ENCODE measurements around the gene ADRA1B. TPM values are rescaled to one million over a fixed set of nuclear protein-coding genes. Genes with fewer than 3 reads are reported as not detected.

ADRA1B gene
- polyA plus RNA-seq (ENCODE audit: insufficient read length in 4 of 4), result 1 to 10 TPM; 2.2 to 3.1 (median 2.5) TPM

DNA sequence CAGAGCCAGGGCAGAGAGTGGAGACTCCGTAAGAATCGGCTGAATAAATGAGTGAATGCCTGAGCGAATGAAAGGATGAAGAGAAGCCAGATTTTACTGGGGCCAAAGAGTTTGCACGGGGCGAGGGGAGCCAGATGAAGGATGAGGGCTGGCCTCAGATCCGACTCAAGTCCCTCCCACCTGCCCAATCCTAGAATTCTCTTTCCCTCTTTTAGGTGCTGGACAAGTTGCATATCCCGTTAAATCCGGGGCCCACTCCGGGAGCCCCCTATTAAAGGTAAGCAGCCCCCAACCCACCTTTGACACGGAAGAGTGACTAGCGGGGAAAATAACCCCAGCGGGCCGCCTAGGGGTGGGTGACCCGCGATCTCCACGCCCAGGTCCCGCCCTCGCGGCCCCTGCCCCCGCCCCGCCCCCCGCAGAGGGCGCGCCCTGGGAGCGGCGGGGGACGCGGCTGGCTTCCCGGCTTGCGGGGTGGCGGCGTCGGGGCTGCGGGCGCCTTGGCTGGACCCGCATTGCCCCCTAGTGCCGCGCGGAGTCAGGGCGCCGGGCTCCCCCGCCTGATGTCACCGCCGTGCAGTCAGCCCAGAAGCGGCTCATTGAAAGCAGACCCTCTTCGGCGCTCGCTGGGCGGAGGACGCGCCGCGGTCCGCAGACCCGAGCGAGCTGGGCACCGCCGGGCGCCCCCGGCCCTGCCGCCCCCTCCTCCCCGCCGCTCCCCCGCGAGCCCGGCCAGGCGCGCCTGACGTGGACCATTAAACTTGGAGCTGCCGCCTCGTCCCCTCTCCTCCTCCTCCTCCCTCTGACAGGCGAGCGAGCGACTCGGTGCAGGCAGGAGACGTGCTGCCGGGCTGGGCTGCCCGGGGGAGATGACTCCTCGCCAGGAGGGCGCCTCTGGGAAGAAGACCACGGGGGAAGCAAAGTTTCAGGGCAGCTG lies at the start of gene ADRA1B:
Gene ADRA1B, plus strand, starts transcription at position 579 of the 937 bp plus-strand sequence. CDS start 424 bp downstream, outside the sequence.
- peak in 3 of 4 donors; percentile 55 to 64 (median 62) for DNase-seq (ENCODE audit: low read depth in 4 of 4, low spot score in 2 of 4)

DNA sequence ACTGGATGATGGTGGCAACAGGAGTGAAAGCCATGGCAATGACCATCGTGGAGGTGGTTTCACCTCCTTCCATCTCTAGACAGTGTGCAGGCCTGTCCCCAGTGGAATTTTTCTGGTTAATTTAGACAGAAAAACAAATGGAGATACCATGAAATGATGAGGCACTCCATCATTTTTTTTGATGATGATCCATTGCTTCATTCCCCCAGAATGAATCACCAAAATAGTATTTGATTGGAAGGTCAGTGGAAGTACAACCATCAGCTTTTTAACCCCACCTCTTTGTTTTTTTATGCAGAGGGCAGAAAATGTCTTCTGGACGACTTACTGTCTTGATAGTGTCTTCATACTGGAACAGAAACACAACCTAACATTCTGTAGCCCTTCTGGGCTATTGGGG lies 42.6 kb upstream of the ADRA1B start:
- DNase-seq (ENCODE audit: low read depth in 4 of 4, low spot score in 2 of 4), result no peak

- no peak for DNase-seq (ENCODE audit: low read depth in 4 of 4, low spot score in 2 of 4)
Observed at GRCh38 chr5:159874263-159874662, 42.0 kb upstream of the ADRA1B start.

GRCh38 chr5:159877016-159877415 lies 39.3 kb upstream of the ADRA1B start:
- DNase-seq (ENCODE audit: low read depth in 4 of 4, low spot score in 2 of 4), result no peak

DNA sequence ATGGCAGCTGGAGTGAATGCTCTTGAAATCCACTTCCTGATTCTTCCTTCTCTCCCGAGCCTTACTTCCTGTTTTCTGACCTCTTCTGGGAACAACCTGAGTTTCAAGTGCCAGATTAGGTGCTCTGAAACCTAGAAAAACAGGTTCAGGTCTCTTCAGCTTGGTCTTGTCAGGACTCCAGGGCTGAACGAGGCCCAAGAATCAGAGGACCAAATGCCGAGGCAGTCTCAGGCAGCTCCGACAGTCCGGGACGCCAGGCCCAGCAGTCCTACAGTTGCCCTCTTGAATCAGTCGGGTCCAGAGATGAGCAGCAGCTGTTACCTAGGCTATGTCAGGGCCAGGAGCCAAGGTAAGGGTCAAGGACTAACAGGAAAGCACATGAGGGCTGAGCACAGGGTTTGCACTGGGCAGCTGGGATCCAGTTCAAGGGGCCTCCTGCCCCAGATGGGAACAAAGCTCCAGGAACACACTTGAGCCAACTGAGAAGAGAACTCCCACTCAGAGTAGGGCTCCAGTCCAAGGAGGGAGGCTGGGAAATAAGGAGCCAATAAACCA lies 38.3 kb upstream of the ADRA1B start:
- DNase-seq (ENCODE audit: low read depth in 4 of 4, low spot score in 2 of 4), result no peak

- DNase-seq (ENCODE audit: low read depth in 4 of 4, low spot score in 2 of 4), result no peak
Observed at GRCh38 chr5:159878988-159879471, 37.3 kb upstream of the ADRA1B start.

- DNase-seq (ENCODE audit: low read depth in 4 of 4, low spot score in 2 of 4), result no peak
Observed at GRCh38 chr5:159880676-159881075, 35.6 kb upstream of the ADRA1B start.

DNA sequence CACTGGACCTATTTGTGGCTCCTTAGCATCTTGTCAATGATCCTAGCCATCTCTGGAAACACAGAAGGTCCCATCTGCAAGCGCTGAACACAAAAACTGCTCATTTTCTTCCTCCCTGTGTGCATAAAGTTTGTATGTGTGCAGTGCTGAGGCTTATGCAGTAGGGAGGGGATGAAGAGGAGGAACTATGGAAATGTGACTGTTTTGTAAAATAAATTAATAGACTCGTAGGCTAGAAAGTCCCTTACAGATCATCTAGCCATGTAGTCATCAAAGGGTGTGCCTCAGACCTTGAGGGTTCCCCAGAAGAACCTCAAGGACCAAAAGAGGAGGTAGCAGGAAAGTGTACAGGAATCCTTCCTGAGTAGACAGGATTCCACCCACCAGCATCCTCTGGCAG lies 34.3 kb upstream of the ADRA1B start:
- no peak for DNase-seq (ENCODE audit: low read depth in 4 of 4, low spot score in 2 of 4)

DNA sequence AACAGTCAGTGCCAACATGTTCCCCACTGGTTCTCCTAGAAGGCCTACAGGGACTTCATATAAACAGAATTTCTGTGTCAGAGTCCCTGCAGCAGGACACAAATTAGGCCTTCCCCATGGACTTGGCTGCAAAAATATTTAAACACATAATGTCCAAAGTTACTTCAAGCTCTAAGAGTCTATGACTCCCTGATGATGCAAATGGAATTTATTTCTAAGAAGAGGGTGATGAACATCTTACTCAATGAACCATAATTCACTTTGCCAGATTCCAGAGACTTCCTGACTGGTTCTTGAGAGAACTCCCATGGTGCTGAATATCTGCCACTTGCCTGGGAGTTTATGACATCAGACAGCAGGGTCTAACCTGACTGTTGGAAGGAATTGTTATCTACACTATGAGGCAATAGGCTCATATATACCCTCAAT lies 32.7 kb upstream of the ADRA1B start:
- DNase-seq (ENCODE audit: low read depth in 4 of 4, low spot score in 2 of 4), result no peak

GRCh38 chr5:159884917-159885620 lies 31.2 kb upstream of the ADRA1B start:
- DNase-seq (ENCODE audit: low read depth in 4 of 4, low spot score in 2 of 4), result no peak

- no peak for DNase-seq (ENCODE audit: low read depth in 4 of 4, low spot score in 2 of 4)
Observed at GRCh38 chr5:159886296-159886695, 30.0 kb upstream of the ADRA1B start.

DNA sequence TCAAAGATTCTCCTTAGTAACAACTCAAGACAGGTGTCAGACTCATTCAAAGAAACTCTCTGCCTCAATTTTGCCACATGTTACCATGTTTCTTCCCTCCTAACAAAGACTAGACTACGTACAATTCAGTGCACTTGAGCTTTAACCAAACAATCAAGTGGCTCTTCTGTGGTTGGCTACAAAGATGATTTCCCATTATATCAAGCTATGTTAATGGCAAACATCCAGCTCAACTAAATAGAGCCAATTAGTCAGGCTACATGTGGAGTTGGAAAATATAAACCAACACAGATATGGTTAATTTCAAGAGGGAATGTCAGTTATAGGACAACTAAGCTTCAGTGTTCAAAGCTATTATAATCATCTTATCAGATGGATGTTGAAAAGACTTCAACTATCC lies 29.2 kb upstream of the ADRA1B start:
- no peak for DNase-seq (ENCODE audit: low read depth in 4 of 4, low spot score in 2 of 4)

- no peak for DNase-seq (ENCODE audit: low read depth in 4 of 4, low spot score in 2 of 4)
Observed at GRCh38 chr5:159888860-159889259, 27.4 kb upstream of the ADRA1B start.

DNA sequence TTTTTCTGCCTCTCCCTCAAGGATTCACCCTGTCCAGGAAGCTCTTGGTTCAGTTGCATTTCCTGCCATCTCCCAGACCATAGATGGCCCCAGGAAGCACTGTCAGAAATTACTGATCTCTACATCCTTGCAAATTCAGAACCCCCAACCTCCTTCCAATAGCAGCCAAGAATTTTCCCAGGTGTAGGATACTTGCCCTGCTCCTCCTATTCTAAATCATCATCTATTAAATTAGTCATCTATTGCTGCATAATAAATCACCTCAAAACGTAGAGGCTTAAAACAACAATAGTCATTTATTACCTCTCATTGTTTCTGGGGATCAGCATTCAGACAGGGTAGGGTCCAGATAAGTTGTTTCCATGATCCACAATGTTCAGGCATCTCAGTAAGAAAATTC lies 26.1 kb upstream of the ADRA1B start:
- no peak for DNase-seq (ENCODE audit: low read depth in 4 of 4, low spot score in 2 of 4)

DNA sequence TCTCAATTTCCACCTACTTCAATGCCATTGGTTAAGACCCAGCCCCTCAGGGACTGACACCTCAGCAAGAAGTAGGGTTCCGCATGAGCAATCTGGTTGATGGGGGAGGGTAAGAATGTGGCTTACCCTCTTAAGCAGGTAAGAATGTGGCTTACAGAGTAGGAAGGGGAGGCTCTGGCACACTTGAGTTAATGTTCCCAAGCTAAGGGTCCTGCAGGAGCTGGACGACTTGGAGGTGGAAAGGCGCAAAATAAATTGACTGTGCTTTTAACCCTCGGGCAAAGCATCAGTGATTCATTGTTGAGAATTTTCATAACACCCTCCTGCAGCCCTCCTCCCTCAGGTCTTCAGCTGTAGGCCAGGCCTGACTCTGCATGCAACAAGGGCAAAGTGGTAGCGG lies 24.9 kb upstream of the ADRA1B start:
- DNase-seq (ENCODE audit: low read depth in 4 of 4, low spot score in 2 of 4), result no peak

- no peak for DNase-seq (ENCODE audit: low read depth in 4 of 4, low spot score in 2 of 4)
Observed at GRCh38 chr5:159893040-159893695, 23.1 kb upstream of the ADRA1B start.

DNA sequence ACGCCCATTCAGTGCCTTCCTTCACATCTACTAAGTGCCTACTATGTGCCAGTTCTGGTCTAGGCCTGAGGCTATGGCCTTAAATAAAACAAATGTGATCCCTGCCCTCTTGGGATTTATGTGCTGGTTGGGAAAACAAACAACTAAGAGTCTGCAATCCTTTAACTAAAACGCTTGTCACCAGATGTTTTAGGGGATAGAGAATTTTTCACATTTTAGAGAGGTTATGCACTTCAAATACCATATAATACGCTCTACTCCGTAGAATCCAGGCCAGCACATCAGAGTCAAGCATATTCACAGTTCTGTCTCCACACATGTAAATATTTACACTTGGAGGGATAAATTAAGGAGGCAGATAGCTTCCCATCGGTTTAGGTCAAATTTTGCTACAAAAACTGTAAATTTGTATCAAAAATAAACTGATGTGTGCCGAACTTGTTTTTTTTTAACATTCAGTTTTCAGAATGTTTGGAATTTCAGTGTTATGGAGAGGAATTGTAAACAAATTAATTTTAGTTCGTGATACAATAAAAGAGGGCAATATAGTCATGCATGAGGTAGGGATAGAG lies 22.0 kb upstream of the ADRA1B start:
- no peak for DNase-seq (ENCODE audit: low read depth in 4 of 4, low spot score in 2 of 4)

DNA sequence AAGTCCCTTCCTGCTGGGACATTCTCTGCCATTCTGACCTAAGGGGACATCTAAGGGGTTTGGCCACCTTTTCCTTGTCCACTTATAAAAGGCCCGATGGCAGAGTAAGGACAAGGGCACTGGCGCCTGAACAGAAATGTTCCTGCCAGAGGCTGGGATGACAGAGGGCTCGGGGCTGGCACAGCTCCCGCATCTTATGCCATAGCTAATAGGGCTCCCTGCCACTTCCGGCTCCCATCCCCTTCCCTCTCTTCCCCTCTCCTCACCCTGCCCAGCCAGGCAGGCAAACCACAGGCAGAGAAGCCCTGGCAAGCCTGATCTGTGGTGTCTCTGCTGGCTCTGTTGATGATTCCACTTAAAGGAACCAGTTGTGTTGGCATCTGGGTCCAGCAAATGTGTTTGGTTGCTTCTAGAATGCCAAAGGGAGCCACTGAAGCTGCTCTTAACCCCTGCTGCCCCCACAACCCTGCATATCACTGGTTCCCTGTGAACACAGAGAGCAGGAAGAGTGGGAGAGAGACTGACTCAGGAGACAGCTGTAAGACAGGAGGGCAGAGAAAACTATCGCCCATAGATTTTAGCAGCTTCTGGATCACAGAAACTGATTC lies 18.4 kb upstream of the ADRA1B start:
- DNase-seq (ENCODE audit: low read depth in 4 of 4, low spot score in 2 of 4), result no peak

DNA sequence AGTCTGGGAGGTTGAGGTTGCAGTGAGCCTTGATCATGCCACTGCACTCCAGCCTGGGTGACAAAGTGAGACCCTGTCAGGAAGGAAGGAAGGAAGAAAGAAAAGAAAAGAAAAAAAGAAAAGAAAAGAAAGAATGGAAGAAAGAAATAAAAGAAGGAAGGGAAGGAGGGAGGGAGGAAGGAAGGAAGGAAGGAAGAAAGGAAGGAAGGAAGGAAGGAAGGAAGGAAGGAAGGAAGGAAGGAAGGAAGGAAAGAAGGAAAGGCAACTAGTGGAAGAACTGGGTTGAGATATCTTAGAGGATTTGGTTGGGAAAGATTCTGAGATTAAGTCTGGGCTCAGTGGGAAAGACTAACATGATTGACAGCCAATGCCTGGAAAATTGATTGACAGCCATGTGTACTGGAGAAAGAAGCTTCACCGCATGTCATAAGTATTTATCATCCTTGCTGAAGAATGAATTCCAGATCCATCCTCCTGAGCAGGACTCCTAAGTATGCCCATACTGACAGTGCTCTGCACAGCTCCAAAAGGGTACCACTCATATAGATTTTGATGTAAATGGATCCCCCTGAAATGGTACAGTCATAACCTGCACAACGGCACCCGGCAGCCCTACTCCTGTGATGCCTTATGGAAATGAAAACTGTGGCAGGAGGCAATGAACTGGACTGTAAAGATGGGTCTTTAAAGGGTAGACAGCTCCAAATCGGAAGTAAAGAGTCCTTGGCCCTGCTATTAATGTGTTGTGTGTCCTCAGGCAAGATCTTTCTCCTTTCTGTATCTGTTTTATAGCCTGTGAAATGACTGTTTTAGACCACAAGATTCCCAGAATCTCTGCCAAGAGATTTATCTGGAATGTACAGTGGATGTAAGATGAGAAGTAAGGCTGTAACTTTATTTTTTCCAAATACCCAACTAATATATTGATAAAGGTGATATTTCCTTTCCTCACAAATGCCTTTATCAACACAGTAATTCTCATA lies 16.9 kb upstream of the ADRA1B start:
- DNase-seq (ENCODE audit: low read depth in 4 of 4, low spot score in 2 of 4), result no peak
